GM12873 (cell line): ENCODE measurements around the gene ASB13.

Experiments
- CTCF ChIP-seq: IDR thresholded peaks from 2 replicates; pipeline ENCODE4 v1.5.1; 2012; ENCODE audit warnings: low read depth, mild to moderate bottlenecking, moderate library complexity, low read length, control low read depth; ENCODE audit not compliant: insufficient read depth; ENCODE audit errors: missing control alignments

ASB13 gene

GRCh38 chr10:5620223-5620721 is 46.1 kb downstream of the ASB13 start:
- no peak for TF ChIP-seq CTCF

GRCh38 chr10:5619362-5620211 is 46.8 kb downstream of the ASB13 start:
- no peak for TF ChIP-seq CTCF

GRCh38 chr10:5618829-5619228 is 47.6 kb downstream of the ASB13 start:
- TF ChIP-seq CTCF, result no peak

- no peak for TF ChIP-seq CTCF
These were observed 48.4 kb downstream of the ASB13 start for GRCh38 chr10:5618042-5618441.

GRCh38 chr10:5617521-5617920 is 48.9 kb downstream of the ASB13 start:
- no peak for TF ChIP-seq CTCF

GRCh38 chr10:5616836-5617235 is 49.6 kb downstream of the ASB13 start:
- TF ChIP-seq CTCF, result no peak

GRCh38 chr10:5616046-5616445 is 50.3 kb downstream of the ASB13 start:
- no peak for TF ChIP-seq CTCF
